GM12878 (cell line): ENCODE measurements around the gene RPS2. TPM values are rescaled to one million over a fixed set of nuclear protein-coding genes. Genes with fewer than 3 reads are reported as not detected.

Experiments used
- ATAC-seq: fragments of 200-7000 bp; cut with Tn5 transposase; 3 replicates; pipeline ENCODE4 v1.9.1; 2020; ENCODE audit warnings: mild to moderate bottlenecking, moderate library complexity
- BruUV-seq: library from RNA; stranded (reverse); fragments of 400-500 nt; replicated peaks from 2 replicates; lab custom pipeline; 2021; lab: Mats Ljungman, UMichigan
- CTCF ChIA-PET: fragments of 300-600 bp; sonication (Branson Sonifier 250); formaldehyde crosslinking; extraction: SDS; loops from one replicate; lab custom pipeline; 2021; ENCODE audit warnings: inconsistent platforms; lab: Yijun Ruan, JAX
- POLR2A ChIA-PET: fragments of 350-600 bp; formaldehyde crosslinking; extraction: SDS; loops from one replicate; lab custom pipeline; 2021; ENCODE audit warnings: inconsistent platforms; lab: Charles Lee
- RAD21 ChIA-PET: fragments of 300-600 bp; sonication (Branson Sonifier 250); formaldehyde crosslinking; loops from one replicate; lab custom pipeline; 2023; ENCODE audit warnings: antibody characterized with exemption; ENCODE audit not compliant: unreplicated experiment; lab: Charles Lee
- SMC1A ChIA-PET: fragments of 300-600 bp; sonication (Branson Sonifier 250); formaldehyde crosslinking; loops from one replicate; lab custom pipeline; 2023; ENCODE audit not compliant: unreplicated experiment, uncharacterized antibody; lab: Charles Lee
- DNase-seq: peaks from one replicate; pipeline ENCODE4 v3.0.0-alpha.2; 2011; ENCODE audit warnings: low read depth, low spot score
- FAIRE-seq: peaks from 3 replicates; lab custom pipeline; 2011; peaks lifted over from hg19 to GRCh38; lab: Jason Lieb, UNC
- H2AFZ ChIP-seq: 2 replicates; pipeline ENCODE4 v1.6.0; 2011; ENCODE audit warnings: low read depth, low read length, control low read depth; ENCODE audit not compliant: control insufficient read depth
- H3K27ac ChIP-seq: 2 replicates; pipeline ENCODE4 v1.5.1; 2011; ENCODE audit warnings: control low read depth; ENCODE audit not compliant: control insufficient read depth, insufficient read depth
- H3K27me3 ChIP-seq, 2 experiments: replicated peaks in 1 of 2; 2 replicates each; pipeline versions ENCODE4 v1.6.0 to v1.6.1; 2011; ENCODE audit warnings: low read length in 1 of 2; ENCODE audit not compliant: control insufficient read depth in 2 of 2, insufficient read depth in 2 of 2
- H3K36me3 ChIP-seq, 2 experiments: 2 replicates each; pipeline ENCODE4 v1.5.1; 2011; ENCODE audit warnings: low read length in 1 of 2; ENCODE audit not compliant: control insufficient read depth in 2 of 2, insufficient read depth in 2 of 2
- H3K4me1 ChIP-seq: 2 replicates; pipeline ENCODE4 v1.6.1; 2011; ENCODE audit warnings: mild to moderate bottlenecking, low read length, moderate library complexity, mixed read lengths; ENCODE audit not compliant: control insufficient read depth, insufficient read depth
- H3K4me2 ChIP-seq: 2 replicates; pipeline ENCODE4 v1.6.0; 2011; ENCODE audit warnings: control low read depth; ENCODE audit not compliant: control insufficient read depth, insufficient read depth
- H3K4me3 ChIP-seq: fragments of 200-600 bp; sonication (generic); 2 replicates; pipeline ENCODE4 v1.5.1; 2016
- H3K79me2 ChIP-seq: 2 replicates; pipeline ENCODE4 v1.6.0; 2011; ENCODE audit warnings: low read length; ENCODE audit not compliant: control insufficient read depth, insufficient read depth
- H3K9ac ChIP-seq: 2 replicates; pipeline ENCODE4 v1.8.0; 2011; ENCODE audit warnings: low read length, control low read depth, mixed read lengths; ENCODE audit not compliant: control insufficient read depth, insufficient read depth
- H3K9me3 ChIP-seq: replicated peaks from 3 replicates; pipeline ENCODE4 v1.5.1; 2011; ENCODE audit warnings: mild to moderate bottlenecking, low read length; ENCODE audit not compliant: control insufficient read depth, insufficient read depth
- H4K20me1 ChIP-seq: 2 replicates; pipeline ENCODE4 v1.6.0; 2011; ENCODE audit not compliant: control insufficient read depth, insufficient read depth
- BHLHE40 ChIP-seq, 2 experiments: fragments of 450-650 bp in 1 of 2; IDR thresholded peaks; 2 replicates each; pipeline ENCODE4 v1.6.1; 2011 to 2017; ENCODE audit warnings: low read depth in 2 of 2, borderline replicate concordance in 1 of 2, improper control_type of control experiment in 1 of 2, low read length in 1 of 2, mild to moderate bottlenecking in 1 of 2
- CHD4 ChIP-seq: fragments of 200-600 bp; sonication (generic); IDR thresholded peaks from 2 replicates; pipeline ENCODE4 v1.6.1; 2016; ENCODE audit warnings: mild to moderate bottlenecking
- CTCF ChIP-seq, 3 experiments: IDR thresholded peaks in 2 of 3; conservative IDR thresholded peaks in 1 of 3; 2 replicates each; pipeline ENCODE4 v1.5.1; 2011; ENCODE audit warnings: low read depth in 3 of 3, low read length in 3 of 3, mild to moderate bottlenecking in 3 of 3, control low read depth in 2 of 3, moderate library complexity in 2 of 3, inconsistent platforms in 1 of 3, mixed read lengths in 1 of 3; ENCODE audit not compliant: control insufficient read depth in 2 of 3, insufficient read depth in 1 of 3; ENCODE audit errors: extremely low read depth in 1 of 3
- MTA3 ChIP-seq: IDR thresholded peaks from 2 replicates; pipeline ENCODE4 v1.6.1; 2012; ENCODE audit warnings: low read length, inconsistent platforms, borderline replicate concordance
- RUNX3 ChIP-seq: IDR thresholded peaks from 2 replicates; pipeline ENCODE4 v1.6.1; 2012; ENCODE audit warnings: low read length, inconsistent platforms
- ZNF274 ChIP-seq: IDR thresholded peaks from one replicate; pipeline ENCODE4 v1.8.0; 2011; ENCODE audit not compliant: insufficient read length, insufficient read depth
- WGBS: methylation state at CpG from one replicate; pipeline ENCODE4 v1.1.6; 2016; ENCODE audit warnings: low lambda C conversion rate; ENCODE audit not compliant: insufficient replicate concordance, insufficient coverage; ENCODE audit errors: missing lambda C conversion rate; 5-methylcytosine and 5-hydroxymethylcytosine counted together
- in situ Hi-C: fragments of 300-500 bp; cut with MboI; formaldehyde crosslinking; loops from 9 replicates; pipeline ENCODE4 v1.14.3; 2018; ENCODE audit warnings: mixed read lengths
- intact Hi-C: fragments of 100-400 bp; cut with micrococcal nuclease; formaldehyde crosslinking; loops from one replicate; pipeline ENCODE4 v1.14.2; 2022; ENCODE audit not compliant: unreplicated experiment
- polyA plus RNA-seq, 11 experiments: library from polyadenylated mRNA; depleted of rRNA in 4 of 11; unstranded in 6 of 11; stranded (reverse) in 5 of 11; fragments of >200 nt; fragmentation: Nextera tagmentation in 4 of 11; fragmentation: Illumina TruSeq in 1 of 11; extraction: Ambion mirVana in 4 of 11; extraction: Trizol in 1 of 11; gene quantifications; 1 replicate in 1 of 11; 2 replicates in 10 of 11; pipeline versions ENCODE4 v1.2.1 to v1.2.3, GENCODE V29; 2011 to 2016; ENCODE audit warnings: inconsistent platforms in 2 of 11, missing spikeins in 2 of 11, low read depth in 1 of 11
- total RNA-seq, 4 experiments: library from RNA; depleted of rRNA in 3 of 4; stranded (reverse); fragments of >200 nt in 3 of 4; fragmentation: Illumina TruSeq in 1 of 4; extraction: Trizol in 1 of 4; gene quantifications; 2 replicates each; pipeline versions ENCODE4 v1.2.1 to v1.2.3, GENCODE V29; 2013 to 2021
- TF ChIP-seq, protein P1 (sequence below): fragments of 450-650 bp; IDR thresholded peaks from 2 replicates; pipeline ENCODE4 v1.6.1; 2016; ENCODE audit warnings: mild to moderate bottlenecking

The RPS2 gene
- total and polyA plus RNA-seq, 10 of the 15 experiments (the other 5 are each of a cell fraction or from before 2014, with no cell fraction given), result 1,295 to 7,121 (median 3,933) TPM

DNA sequence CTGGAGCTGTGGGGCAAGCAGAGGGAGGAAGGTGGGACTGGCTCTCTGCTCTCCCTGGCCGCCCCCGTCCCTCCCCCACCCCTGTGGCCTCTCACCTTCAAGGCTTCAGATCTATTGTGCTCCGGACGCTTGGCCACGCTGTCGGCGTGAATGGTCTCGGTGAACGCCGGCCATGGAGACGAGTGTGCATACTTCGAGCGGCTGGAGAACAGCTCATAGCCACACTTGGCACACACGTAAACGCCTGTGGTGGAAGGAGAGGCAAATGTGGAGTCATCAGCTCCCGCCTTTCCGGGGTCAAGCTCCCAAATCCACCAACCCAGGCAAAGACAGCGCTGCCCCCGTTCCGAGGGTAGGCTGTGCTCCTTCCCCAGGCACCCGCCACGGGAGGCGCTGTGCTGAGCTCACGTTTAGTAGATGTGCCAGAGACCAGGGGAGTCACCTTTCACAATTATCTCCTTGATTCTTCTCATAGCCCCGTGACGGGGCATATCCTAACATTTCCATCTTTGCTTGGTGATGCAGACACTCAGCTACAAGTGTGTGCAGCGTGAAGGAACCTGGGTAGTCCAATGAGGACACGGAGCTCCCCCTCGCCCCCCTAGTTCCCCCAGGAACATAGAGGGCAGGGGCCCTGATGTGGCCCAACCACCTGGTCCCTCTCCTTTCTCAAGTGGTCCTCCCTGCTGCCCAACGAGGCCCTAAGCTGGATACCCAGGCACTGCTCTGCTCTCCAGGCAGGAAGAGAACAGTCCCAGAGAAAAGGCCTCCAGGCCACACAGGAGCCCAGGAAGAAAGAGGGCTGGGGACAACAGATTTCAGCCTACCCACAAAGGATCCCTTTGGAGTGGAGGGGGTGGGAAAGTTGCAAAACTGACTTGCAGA, 23.2 kb downstream of the RPS2 start:
- CTCF ChIA-PET, result interaction anchor here (1.0 to 2.0 kb wide), 5 partner anchors 12 to 316 kb away, joined by 3 to 8 read pairs (median 5); no protein-coding TSS in a partner anchor
- H2AFZ ChIP-seq, result no peak overlapping the region
- peak overlapping the region; percentile 80; the same call in 1 of the 2 replicates for H3K9ac ChIP-seq

More for the DNA sequence above, 23.2 kb downstream of the RPS2 start:
- TF ChIP-seq, protein P1, sequence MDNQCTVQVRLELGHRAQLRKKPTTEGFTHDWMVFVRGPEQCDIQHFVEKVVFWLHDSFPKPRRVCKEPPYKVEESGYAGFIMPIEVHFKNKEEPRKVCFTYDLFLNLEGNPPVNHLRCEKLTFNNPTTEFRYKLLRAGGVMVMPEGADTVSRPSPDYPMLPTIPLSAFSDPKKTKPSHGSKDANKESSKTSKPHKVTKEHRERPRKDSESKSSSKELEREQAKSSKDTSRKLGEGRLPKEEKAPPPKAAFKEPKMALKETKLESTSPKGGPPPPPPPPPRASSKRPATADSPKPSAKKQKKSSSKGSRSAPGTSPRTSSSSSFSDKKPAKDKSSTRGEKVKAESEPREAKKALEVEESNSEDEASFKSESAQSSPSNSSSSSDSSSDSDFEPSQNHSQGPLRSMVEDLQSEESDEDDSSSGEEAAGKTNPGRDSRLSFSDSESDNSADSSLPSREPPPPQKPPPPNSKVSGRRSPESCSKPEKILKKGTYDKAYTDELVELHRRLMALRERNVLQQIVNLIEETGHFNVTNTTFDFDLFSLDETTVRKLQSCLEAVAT, result 0 out of 2 replicates have a peak, but pooled peaks have one; percentile 42
- 0 out of 6 replicates have a peak, but pooled peaks of 1 of the 3 experiments have one; percentile 1 for TF ChIP-seq CTCF (IDR thresholded peaks at IDR 0.05 in 2 of 3, conservative IDR thresholded peaks at IDR 0.05 in 1 of 3; ENCODE audit: control insufficient read depth in 2 of 3, extremely low read depth in 1 of 3, insufficient read depth in 1 of 3, low read depth in 3 of 3, low read length in 3 of 3)
- peak in 1 of 2 experiments; percentile 35; a peak in 1 of 4 replicates for TF ChIP-seq BHLHE40 (IDR thresholded peaks at IDR 0.05; ENCODE audit: borderline replicate concordance in 1 of 2, low read depth in 2 of 2, low read length in 1 of 2)
- no peak for TF ChIP-seq CHD4
- TF ChIP-seq MTA3, result no peak
- TF ChIP-seq ZNF274, result no peak
- no peak for TF ChIP-seq RUNX3
- FAIRE-seq (no peak), DNase-seq (no peak), ATAC-seq (no peak)
- peaks cover 10% of the 10 kb centered on the region; the same call in 1 of the 2 replicates for H3K4me1 ChIP-seq
- H3K27me3 ChIP-seq, result no peaks in the 10 kb centered on the region
- peaks cover 18% of the 10 kb centered on the region for H3K79me2 ChIP-seq
- in situ Hi-C loops (no loop called here), intact Hi-C loops (no loop called here)
- no peaks in the 10 kb centered on the region for H3K9me3 ChIP-seq
- POLR2A ChIA-PET, result interaction anchor here (0.6 to 2.3 kb wide), 6 partner anchors 22 to 806 kb away, joined by 3 to 6 read pairs (median 5); partner anchors contain the start of gene RPS2
- BruUV-seq, result no TSS peak
- H4K20me1 ChIP-seq, result no peaks in the 10 kb centered on the region
- peak overlapping the region; percentile 84 for H3K4me2 ChIP-seq
- 89% methylated on average over 28 of the region's 30 CpGs for WGBS
- peak overlapping the region; percentile 87 for H3K4me3 ChIP-seq
- peaks cover 0 to 5% of the 10 kb centered on the region in 2 experiments; a peak in 3 of 4 replicates for H3K36me3 ChIP-seq
- H3K27ac ChIP-seq, result peak overlapping the region; percentile 41; the same call in 1 of the 2 replicates
- RAD21 ChIA-PET, result interaction anchor here (1.8 kb wide), 1 partner anchor 13 kb away, joined by 6 read pairs; no protein-coding TSS in a partner anchor
- SMC1A ChIA-PET, result no interaction called here
